PC-9 (cell line): ENCODE data around the gene SCARB1.

Source experiments
- CTCF ChIP-seq: fragments of 200-600 bp; sonication (generic); conservative IDR thresholded peaks from 2 replicates; pipeline ENCODE4 v1.6.1; 2017; ENCODE audit warnings: mixed run types, antibody characterized with exemption, mild to moderate bottlenecking, moderate library complexity
- EZH2 ChIP-seq: fragments of 200-600 bp; sonication (generic); IDR thresholded peaks from 2 replicates; pipeline ENCODE4 v1.8.0; 2017; ENCODE audit warnings: antibody characterized with exemption, low read depth

DNA sequence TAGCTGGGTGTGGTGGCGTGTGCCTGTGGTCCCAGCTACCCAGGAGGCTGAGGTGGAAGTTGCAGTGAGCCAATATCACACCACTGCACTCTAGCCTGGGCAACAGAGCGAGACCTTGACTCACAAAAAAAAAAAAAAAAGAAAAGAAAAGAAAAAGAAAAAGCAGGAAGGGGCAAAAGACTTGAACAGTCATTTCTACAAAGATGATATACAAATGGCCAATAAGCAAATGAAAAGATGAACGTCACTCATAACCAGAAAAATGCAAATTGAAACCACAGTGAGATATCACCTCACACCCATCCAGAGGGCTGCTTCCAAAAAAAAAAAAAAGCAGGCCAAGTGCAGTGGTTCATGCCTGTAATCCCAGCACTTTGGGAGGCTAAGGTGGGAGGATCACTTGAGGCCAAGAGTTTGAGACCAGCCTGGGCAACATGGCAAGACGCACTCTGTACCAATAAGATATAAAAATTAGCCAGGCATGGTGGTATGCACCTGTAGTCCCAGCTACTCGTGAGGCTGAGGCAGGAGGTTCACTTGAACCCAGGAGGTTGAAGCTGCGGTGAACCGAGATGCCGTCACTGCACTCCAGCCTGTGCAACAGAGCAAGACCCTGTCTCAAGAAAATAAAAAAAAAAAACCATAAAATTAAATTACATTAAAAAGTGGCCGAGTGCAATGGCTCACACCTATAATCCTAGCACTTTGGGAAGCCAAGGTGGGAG is 30.3 kb upstream of the SCARB1 start:
- TF ChIP-seq EZH2 (no peak), CTCF (no peak)
